SU-DHL-6 (cell line): ENCODE results near the gene SPRY1.
A peak's percentile ranks its signal among the peaks of the same experiment; 100 is the strongest.

ENCODE experiments used
- H2AFZ ChIP-seq: fragments of 200-600 bp; sonication (generic); 2 replicates; pipeline ENCODE4 v1.6.1; 2014; ENCODE audit warnings: low read depth, mild to moderate bottlenecking, moderate library complexity, mixed read lengths, antibody characterized with exemption, low read length; ENCODE audit not compliant: severe bottlenecking
- H3F3A ChIP-seq: fragments of 200-600 bp; shearing (Covaris generic); 2 replicates; pipeline ENCODE4 v1.6.0; 2016; ENCODE audit warnings: antibody characterized with exemption, mild to moderate bottlenecking; ENCODE audit not compliant: insufficient read depth
- H3K27ac ChIP-seq: fragments of 200-600 bp; sonication (generic); 2 replicates; pipeline ENCODE4 v1.5.1; 2016; ENCODE audit warnings: low read depth, mild to moderate bottlenecking, low read length, moderate library complexity, mixed read lengths
- H3K27me3 ChIP-seq: fragments of 200-600 bp; sonication (generic), shearing (Covaris generic); 2 replicates; pipeline ENCODE4 v1.6.0; 2014; ENCODE audit warnings: mild to moderate bottlenecking, low read length
- H3K36me3 ChIP-seq: fragments of 200-600 bp; sonication (generic); 2 replicates; pipeline ENCODE4 v1.6.1; 2014; ENCODE audit warnings: mild to moderate bottlenecking, low read length, mixed read lengths
- H3K4me2 ChIP-seq: fragments of 300-600, 200-600 bp; shearing (Covaris generic), sonication (generic); 2 replicates; pipeline ENCODE4 v1.6.0; 2014; ENCODE audit warnings: low read length, low read depth, mild to moderate bottlenecking; ENCODE audit not compliant: poor library complexity, severe bottlenecking
- H3K4me3 ChIP-seq: fragments of 200-600 bp; sonication (generic); 2 replicates; pipeline ENCODE4 v1.5.1; 2014; ENCODE audit warnings: antibody characterized with exemption, low read length, mild to moderate bottlenecking, mixed read lengths; ENCODE audit not compliant: insufficient read depth, poor library complexity, severe bottlenecking
- H3K79me2 ChIP-seq: fragments of 200-600 bp; sonication (generic); 2 replicates; pipeline ENCODE4 v1.6.1; 2014; ENCODE audit warnings: mild to moderate bottlenecking, low read length, moderate library complexity; ENCODE audit not compliant: insufficient read depth
- H3K9ac ChIP-seq: fragments of 200-600 bp; sonication (generic); 2 replicates; pipeline ENCODE4 v1.7.0; 2014; ENCODE audit warnings: mild to moderate bottlenecking, low read length
- H3K9me2 ChIP-seq: fragments of 200-600 bp; sonication (generic); replicated peaks from 2 replicates; pipeline ENCODE4 v1.6.1; 2014; ENCODE audit warnings: low read length; ENCODE audit not compliant: insufficient read depth
- H3K9me3 ChIP-seq: fragments of 200-600 bp; sonication (generic); 2 replicates; pipeline ENCODE4 v1.6.1; 2014; ENCODE audit warnings: low read length, mixed read lengths; ENCODE audit not compliant: insufficient read depth
- H4K20me1 ChIP-seq: fragments of 200-600 bp; sonication (generic); 2 replicates; pipeline ENCODE4 v1.6.1; 2014; ENCODE audit warnings: low read depth, mild to moderate bottlenecking, antibody characterized with exemption, low read length, moderate library complexity, mixed read lengths
- CTCF ChIP-seq: fragments of 200-600 bp; sonication (generic); IDR thresholded peaks from one replicate; pipeline ENCODE4 v1.5.1; 2017; ENCODE audit warnings: antibody characterized with exemption, mild to moderate bottlenecking, low read length, moderate library complexity; ENCODE audit not compliant: insufficient read depth, poor library complexity, severe bottlenecking
- EZH2phosphoT487 ChIP-seq: fragments of 200-600 bp; sonication (generic), shearing (Covaris generic); conservative IDR thresholded peaks from 2 replicates; pipeline ENCODE4 v1.6.1; 2018; ENCODE audit warnings: mild to moderate bottlenecking, antibody characterized with exemption, low read length, moderate library complexity, mixed read lengths

Gene SPRY1

GRCh38 chr4:123390846-123391456 is 5.6 kb upstream of the SPRY1 start:
- Histone ChIP-seq H3K27me3 (no peaks in the 10 kb centered on the region), H3K9ac (no peak overlapping the region), H3K27ac (no peak overlapping the region), H4K20me1 (no peaks in the 10 kb centered on the region), H3K9me2 (no peaks in the 10 kb centered on the region), H3F3A (no peaks in the 10 kb centered on the region), H3K36me3 (no peaks in the 10 kb centered on the region), H2AFZ (no peak overlapping the region), H3K9me3 (no peaks in the 10 kb centered on the region), H3K79me2 (no peaks in the 10 kb centered on the region), H3K4me2 (no peak overlapping the region), H3K4me3 (no peak overlapping the region)
- TF ChIP-seq EZH2phosphoT487 (no peak), CTCF (no peak)

- no peak overlapping the region for H3K4me2 ChIP-seq
- no peaks in the 10 kb centered on the region for H3F3A ChIP-seq
- H3K36me3 ChIP-seq, result no peaks in the 10 kb centered on the region
- no peak overlapping the region for H3K9ac ChIP-seq
- H3K9me2 ChIP-seq, result no peaks in the 10 kb centered on the region
- no peaks in the 10 kb centered on the region for H3K27me3 ChIP-seq
- TF ChIP-seq EZH2phosphoT487, result no peak
- TF ChIP-seq CTCF, result no peak
- H2AFZ ChIP-seq, result no peak overlapping the region
- H3K79me2 ChIP-seq, result no peaks in the 10 kb centered on the region
- no peaks in the 10 kb centered on the region for H3K9me3 ChIP-seq
- no peak overlapping the region for H3K27ac ChIP-seq
- no peak overlapping the region for H3K4me3 ChIP-seq
- no peaks in the 10 kb centered on the region for H4K20me1 ChIP-seq
These were observed 2.9 kb upstream of the SPRY1 start for GRCh38 chr4:123393721-123394120.

GRCh38 chr4:123397144-123398065 is 810 bp downstream of the SPRY1 start:
- Histone ChIP-seq H3K9me2 (no peaks in the 10 kb centered on the region), H3K79me2 (no peaks in the 10 kb centered on the region), H3K27me3 (no peaks in the 10 kb centered on the region), H3K9me3 (no peaks in the 10 kb centered on the region), H2AFZ (peak overlapping the region; percentile 86), H3F3A (no peaks in the 10 kb centered on the region), H3K4me3 (peak overlapping the region; percentile 61), H3K9ac (peak overlapping the region; percentile 44), H3K4me2 (peak overlapping the region; percentile 72), H3K36me3 (no peaks in the 10 kb centered on the region), H3K27ac (no peak overlapping the region), H4K20me1 (no peaks in the 10 kb centered on the region)
- no peak for TF ChIP-seq EZH2phosphoT487
- no peak for TF ChIP-seq CTCF
